ENCODE data around the gene PCDH19. TPM values are rescaled to one million over a fixed set of nuclear protein-coding genes. Genes with fewer than 3 reads are reported as not detected.

Gene PCDH19
- total RNA-seq, 1 experiment from 2014 or later = 0.70 TPM

DNA sequence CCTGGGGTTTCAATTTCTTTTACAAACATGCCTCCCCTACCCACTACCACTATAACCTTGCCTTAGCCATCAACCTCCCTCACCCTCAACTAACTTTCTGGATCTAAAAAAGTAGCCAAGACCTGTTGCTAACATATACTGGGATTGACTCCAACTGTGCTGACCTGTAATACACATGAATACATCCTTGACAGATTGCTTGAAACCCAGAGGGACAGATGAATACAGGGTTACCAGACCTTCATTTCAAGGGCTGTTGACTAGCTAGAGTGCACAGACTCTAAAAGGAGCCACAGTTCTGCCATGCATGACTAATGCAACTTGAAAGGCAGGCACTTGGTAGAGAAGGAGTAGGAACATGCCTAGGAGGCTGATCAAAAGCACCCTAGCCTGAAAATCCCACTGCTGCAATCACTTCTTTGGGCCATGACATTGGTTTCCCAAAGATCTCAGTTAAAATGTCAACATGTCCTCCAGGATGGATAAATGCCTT is 121.0 kb downstream of the PCDH19 start:
- H3K36me3 Mint-ChIP-seq (ENCODE audit: insufficient read depth, unreplicated experiment) = no peaks in the 10 kb centered on the region
- BruUV-seq (replicated peaks) = no TSS peak
- H3K27ac Mint-ChIP-seq (ENCODE audit: low read depth, unreplicated experiment) = no peak overlapping the region
- CTCF ChIA-PET = no interaction called here
- TF ChIP-seq, protein P1, sequence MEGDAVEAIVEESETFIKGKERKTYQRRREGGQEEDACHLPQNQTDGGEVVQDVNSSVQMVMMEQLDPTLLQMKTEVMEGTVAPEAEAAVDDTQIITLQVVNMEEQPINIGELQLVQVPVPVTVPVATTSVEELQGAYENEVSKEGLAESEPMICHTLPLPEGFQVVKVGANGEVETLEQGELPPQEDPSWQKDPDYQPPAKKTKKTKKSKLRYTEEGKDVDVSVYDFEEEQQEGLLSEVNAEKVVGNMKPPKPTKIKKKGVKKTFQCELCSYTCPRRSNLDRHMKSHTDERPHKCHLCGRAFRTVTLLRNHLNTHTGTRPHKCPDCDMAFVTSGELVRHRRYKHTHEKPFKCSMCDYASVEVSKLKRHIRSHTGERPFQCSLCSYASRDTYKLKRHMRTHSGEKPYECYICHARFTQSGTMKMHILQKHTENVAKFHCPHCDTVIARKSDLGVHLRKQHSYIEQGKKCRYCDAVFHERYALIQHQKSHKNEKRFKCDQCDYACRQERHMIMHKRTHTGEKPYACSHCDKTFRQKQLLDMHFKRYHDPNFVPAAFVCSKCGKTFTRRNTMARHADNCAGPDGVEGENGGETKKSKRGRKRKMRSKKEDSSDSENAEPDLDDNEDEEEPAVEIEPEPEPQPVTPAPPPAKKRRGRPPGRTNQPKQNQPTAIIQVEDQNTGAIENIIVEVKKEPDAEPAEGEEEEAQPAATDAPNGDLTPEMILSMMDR (IDR thresholded peaks at IDR 0.05; ENCODE audit: unreplicated experiment) = no peak
- no peak for DNase-seq (ENCODE audit: unreplicated experiment)
- peaks cover 71% of the 10 kb centered on the region for H3K27me3 Mint-ChIP-seq (ENCODE audit: insufficient read depth, unreplicated experiment)
- H3K9me3 Mint-ChIP-seq (ENCODE audit: unreplicated experiment) = no peaks in the 10 kb centered on the region
- POLR2A ChIA-PET = no interaction called here
- intact Hi-C loops (cut with micrococcal nuclease) = no loop called here
- no peak overlapping the region for H3K4me3 Mint-ChIP-seq (ENCODE audit: unreplicated experiment)
- H3K4me1 Mint-ChIP-seq (ENCODE audit: insufficient read depth, unreplicated experiment) = no peaks in the 10 kb centered on the region

DNA sequence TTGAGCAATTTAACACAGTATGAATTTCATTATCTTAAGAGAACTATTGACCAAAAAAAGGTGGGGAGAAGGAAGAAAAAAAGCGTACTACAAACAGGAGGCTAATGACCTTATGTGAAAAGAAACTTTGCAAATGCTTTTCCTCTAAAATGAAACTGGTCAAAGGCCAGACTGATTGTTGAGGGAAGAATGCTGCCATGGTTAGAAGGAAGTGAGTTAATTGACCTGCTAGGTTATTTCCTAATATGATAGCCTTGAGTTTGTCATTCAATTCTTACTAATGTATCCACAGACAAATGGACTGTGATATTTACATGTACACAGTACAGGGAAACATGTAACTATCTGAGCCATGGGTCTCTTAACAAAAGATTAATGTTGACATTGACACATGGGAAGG is 132.8 kb downstream of the PCDH19 start:
- TF ChIP-seq, protein P1 (IDR thresholded peaks at IDR 0.05; ENCODE audit: unreplicated experiment) = no peak
- BruUV-seq (replicated peaks) = no TSS peak
- ChIA-PET CTCF (no interaction called here), POLR2A (no interaction called here)
- no peaks in the 10 kb centered on the region for H3K36me3 Mint-ChIP-seq (ENCODE audit: insufficient read depth, unreplicated experiment)
- H3K27ac Mint-ChIP-seq (ENCODE audit: low read depth, unreplicated experiment) = no peak overlapping the region
- no peak for DNase-seq (ENCODE audit: unreplicated experiment)
- H3K4me3 Mint-ChIP-seq (ENCODE audit: unreplicated experiment) = no peak overlapping the region
- intact Hi-C loops (cut with micrococcal nuclease) = no loop called here
- H3K4me1 Mint-ChIP-seq (ENCODE audit: insufficient read depth, unreplicated experiment) = no peaks in the 10 kb centered on the region
- H3K27me3 Mint-ChIP-seq (ENCODE audit: insufficient read depth, unreplicated experiment) = peaks cover 45% of the 10 kb centered on the region
- peaks cover 14% of the 10 kb centered on the region for H3K9me3 Mint-ChIP-seq (ENCODE audit: unreplicated experiment)

DNA sequence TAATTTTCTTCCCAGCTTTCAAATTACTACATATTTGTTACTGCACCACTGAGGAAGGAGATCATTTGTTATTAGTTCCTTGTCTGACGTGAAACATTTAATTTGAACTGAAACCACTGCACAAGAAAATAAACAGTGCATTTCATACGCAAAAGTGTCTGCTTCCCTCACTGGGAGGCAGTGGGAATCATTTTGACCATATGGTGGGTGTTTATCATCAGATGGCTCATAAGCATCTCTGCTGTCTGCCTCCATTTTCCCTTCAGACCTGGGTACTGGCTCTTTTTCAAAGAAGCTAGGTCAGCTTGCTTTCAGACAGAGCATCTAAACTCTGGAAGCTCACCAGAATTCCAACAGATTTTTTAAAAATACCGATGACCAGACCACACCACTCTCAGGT is 135.2 kb downstream of the PCDH19 start:
- no peak for DNase-seq (ENCODE audit: unreplicated experiment)
- Mint-ChIP-seq H3K4me3 (ENCODE audit: unreplicated experiment) (no peak overlapping the region), H3K36me3 (ENCODE audit: insufficient read depth, unreplicated experiment) (no peaks in the 10 kb centered on the region), H3K9me3 (ENCODE audit: unreplicated experiment) (no peaks in the 10 kb centered on the region), H3K4me1 (ENCODE audit: insufficient read depth, unreplicated experiment) (no peaks in the 10 kb centered on the region), H3K27ac (ENCODE audit: low read depth, unreplicated experiment) (no peak overlapping the region), H3K27me3 (ENCODE audit: insufficient read depth, unreplicated experiment) (peaks cover 45% of the 10 kb centered on the region)
- TF ChIP-seq, protein P1 (IDR thresholded peaks at IDR 0.05; ENCODE audit: unreplicated experiment) = no peak
- ChIA-PET POLR2A (no interaction called here), CTCF (interaction anchor here (1.1 kb wide), 1 partner anchor 14 kb away, joined by 3 read pairs; no protein-coding TSS in a partner anchor)
- BruUV-seq (replicated peaks) = no TSS peak
- intact Hi-C loops (cut with micrococcal nuclease) = no loop called here

DNA sequence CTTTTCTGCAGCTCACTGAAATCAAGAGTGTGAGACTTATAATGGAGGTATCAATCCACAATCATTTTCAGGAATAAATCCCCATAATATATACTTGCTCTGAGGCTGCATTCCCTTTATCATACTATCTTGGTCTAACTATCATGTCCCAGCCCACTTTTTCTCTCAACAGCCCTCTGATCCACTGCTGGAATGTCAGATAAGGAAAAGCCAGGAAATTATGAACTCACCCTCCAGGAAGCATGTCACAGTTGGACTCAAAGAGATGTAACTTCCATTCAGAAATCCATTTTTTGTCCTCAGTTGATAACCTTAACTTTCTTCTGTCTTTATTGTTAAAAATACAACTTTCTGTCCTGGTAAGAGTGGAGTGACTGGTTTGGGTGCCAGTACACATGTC is 144.9 kb downstream of the PCDH19 start:
- Mint-ChIP-seq H3K4me1 (ENCODE audit: insufficient read depth, unreplicated experiment) (peaks cover 9% of the 10 kb centered on the region), H3K9me3 (ENCODE audit: unreplicated experiment) (peaks cover 7% of the 10 kb centered on the region), H3K27ac (ENCODE audit: low read depth, unreplicated experiment) (no peak overlapping the region), H3K27me3 (ENCODE audit: insufficient read depth, unreplicated experiment) (peaks cover 46% of the 10 kb centered on the region), H3K36me3 (ENCODE audit: insufficient read depth, unreplicated experiment) (no peaks in the 10 kb centered on the region), H3K4me3 (ENCODE audit: unreplicated experiment) (no peak overlapping the region)
- CTCF ChIA-PET = interaction anchor here (1.4 kb wide), 1 partner anchor 103 kb away, joined by 6 read pairs; no protein-coding TSS in a partner anchor
- no peak for DNase-seq (ENCODE audit: unreplicated experiment)
- TF ChIP-seq, protein P1 (IDR thresholded peaks at IDR 0.05; ENCODE audit: unreplicated experiment) = no peak
- no TSS peak for BruUV-seq (replicated peaks)
- POLR2A ChIA-PET = no interaction called here
- intact Hi-C loops (cut with micrococcal nuclease) = no loop called here
